ENCODE results near the gene PDSS1. TPM values are rescaled to one million over a fixed set of nuclear protein-coding genes. Genes with fewer than 3 reads are reported as not detected.

PDSS1 gene
- total and polyA plus RNA-seq, 2 of the 13 experiments (the other 11 are each of a cell fraction or from before 2014, with no cell fraction given) = 18.7 to 19.3 TPM

GRCh38 chr10:26739071-26739631 is 41.6 kb downstream of the PDSS1 start:
- no peaks in the 10 kb centered on the region for H3K79me2 ChIP-seq (ENCODE audit: insufficient read depth, low read length)
- no peak overlapping the region for H3K9ac ChIP-seq (ENCODE audit: insufficient read depth, low read depth, low read length)
- H3K4me2 ChIP-seq (ENCODE audit: low read depth, low read length) = no peak overlapping the region
- no peaks in the 10 kb centered on the region for H3K9me3 ChIP-seq (ENCODE audit: low read length)
- H2AFZ ChIP-seq (ENCODE audit: low read length) = no peak overlapping the region
- H3K36me3 ChIP-seq (replicated peaks in 1 of 2; ENCODE audit: control insufficient read depth in 1 of 2, insufficient read depth in 2 of 2, low read length in 2 of 2) = peaks cover 8 to 55% of the 10 kb centered on the region in 2 experiments; a peak in 4 of 5 replicates
- ChIA-PET CTCF (ENCODE audit: low intra/inter-chr PET ratio, low total read pairs) (no interaction called here), POLR2A (no interaction called here)
- no peaks in the 10 kb centered on the region for H4K20me1 ChIP-seq (ENCODE audit: insufficient read depth, low read length)
- intact Hi-C loops (cut with micrococcal nuclease; ENCODE audit: unreplicated experiment) = no loop called here
- no peak overlapping the region for H3K27ac ChIP-seq (ENCODE audit: extremely low read length, insufficient read depth, low read length)
- TF ChIP-seq MAFK (conservative IDR thresholded peaks at IDR 0.05 in 1 of 2, IDR thresholded peaks at IDR 0.05 in 1 of 2; ENCODE audit: low read length in 2 of 2) (peak; percentile 14 to 62; a peak in 2 of 4 replicates), ATM (IDR thresholded peaks at IDR 0.05; ENCODE audit: borderline replicate concordance) (no peak), SRSF1 (optimal IDR thresholded peaks at IDR 0.05; ENCODE audit: low read depth, low read length) (no peak), KDM5A (IDR thresholded peaks at IDR 0.05; ENCODE audit: borderline replicate concordance, low read length) (no peak), ZNF414 (CRISPR knock-in tag; IDR thresholded peaks at IDR 0.05) (no peak), BCL6 (CRISPR knock-in tag; IDR thresholded peaks at IDR 0.05) (no peak), ZSCAN30 (CRISPR knock-in tag; IDR thresholded peaks at IDR 0.05) (no peak), MAFF (IDR thresholded peaks at IDR 0.05; ENCODE audit: low read depth, low read length) (peak; percentile 64)
- no TSS peak for BruUV-seq (replicated peaks)
- WGBS (ENCODE audit: low lambda C conversion rate) = 91% methylated on average over 6 of the region's 6 CpGs
- no peaks in the 10 kb centered on the region for H3K27me3 ChIP-seq (ENCODE audit: control insufficient read depth in 1 of 2, insufficient read depth in 2 of 2, low read length in 2 of 2)
- no peak overlapping the region for H3K4me3 ChIP-seq (replicated peaks in 1 of 3; ENCODE audit: insufficient read depth in 1 of 3, low read depth in 2 of 3, low read length in 3 of 3)
- peaks cover 38% of the 10 kb centered on the region for H3K4me1 ChIP-seq (ENCODE audit: insufficient read depth, low read length)
- in situ Hi-C loops (cut with HindIII; ENCODE audit: extremely low pct_ligation_motif_present, low pct_unique_long_range_greater_than_20kb) = no loop called here
- FAIRE-seq = no peak
- ATAC-seq = no peak
- DNase-seq (ENCODE audit: low spot score) = no peak

DNA sequence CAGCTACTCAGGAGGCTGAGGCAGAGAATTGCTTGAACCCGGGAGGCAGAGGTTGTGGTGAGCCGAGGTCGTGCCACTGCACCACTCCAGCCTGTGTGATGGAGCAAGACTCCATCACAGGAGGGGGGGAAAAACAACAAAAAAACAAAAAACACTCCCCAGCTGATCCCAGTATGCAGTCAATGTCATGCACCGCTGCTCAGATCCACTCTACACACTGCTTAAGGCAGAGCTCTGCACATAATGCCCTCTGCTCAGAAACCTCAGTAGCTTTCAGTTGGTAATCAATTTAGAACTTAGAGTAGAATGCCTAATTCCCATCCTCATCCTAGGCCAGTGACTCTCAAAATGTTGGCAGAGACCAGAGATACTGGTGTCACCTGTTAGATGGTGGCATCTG is 43.9 kb downstream of the PDSS1 start:
- ATAC-seq (no peak), FAIRE-seq (no peak), DNase-seq (ENCODE audit: low spot score) (no peak)
- Histone ChIP-seq H3K4me3 (replicated peaks in 1 of 3; ENCODE audit: insufficient read depth in 1 of 3, low read depth in 2 of 3, low read length in 3 of 3) (no peak overlapping the region), H2AFZ (ENCODE audit: low read length) (no peak overlapping the region), H3K36me3 (replicated peaks in 1 of 2; ENCODE audit: control insufficient read depth in 1 of 2, insufficient read depth in 2 of 2, low read length in 2 of 2) (peaks cover 8 to 46% of the 10 kb centered on the region in 2 experiments; a peak in 4 of 5 replicates), H4K20me1 (ENCODE audit: insufficient read depth, low read length) (no peaks in the 10 kb centered on the region), H3K4me1 (ENCODE audit: insufficient read depth, low read length) (peaks cover 23% of the 10 kb centered on the region), H3K4me2 (ENCODE audit: low read depth, low read length) (no peak overlapping the region), H3K9me3 (ENCODE audit: low read length) (no peaks in the 10 kb centered on the region), H3K9ac (ENCODE audit: insufficient read depth, low read depth, low read length) (no peak overlapping the region), H3K79me2 (ENCODE audit: insufficient read depth, low read length) (no peaks in the 10 kb centered on the region), H3K27ac (ENCODE audit: extremely low read length, insufficient read depth, low read length) (no peak overlapping the region), H3K27me3 (ENCODE audit: control insufficient read depth in 1 of 2, insufficient read depth in 2 of 2, low read length in 2 of 2) (no peaks in the 10 kb centered on the region)
- 100% methylated on average over 4 of the region's 4 CpGs for WGBS (ENCODE audit: low lambda C conversion rate)
- ChIA-PET CTCF (ENCODE audit: low intra/inter-chr PET ratio, low total read pairs) (no interaction called here), POLR2A (no interaction called here)
- TF ChIP-seq ZNF737 (CRISPR knock-in tag; IDR thresholded peaks at IDR 0.05; ENCODE audit: borderline replicate concordance) = no peak
- TF ChIP-seq NFYB (CRISPR knock-in tag; IDR thresholded peaks at IDR 0.05) = no peak
- TF ChIP-seq, protein P1, sequence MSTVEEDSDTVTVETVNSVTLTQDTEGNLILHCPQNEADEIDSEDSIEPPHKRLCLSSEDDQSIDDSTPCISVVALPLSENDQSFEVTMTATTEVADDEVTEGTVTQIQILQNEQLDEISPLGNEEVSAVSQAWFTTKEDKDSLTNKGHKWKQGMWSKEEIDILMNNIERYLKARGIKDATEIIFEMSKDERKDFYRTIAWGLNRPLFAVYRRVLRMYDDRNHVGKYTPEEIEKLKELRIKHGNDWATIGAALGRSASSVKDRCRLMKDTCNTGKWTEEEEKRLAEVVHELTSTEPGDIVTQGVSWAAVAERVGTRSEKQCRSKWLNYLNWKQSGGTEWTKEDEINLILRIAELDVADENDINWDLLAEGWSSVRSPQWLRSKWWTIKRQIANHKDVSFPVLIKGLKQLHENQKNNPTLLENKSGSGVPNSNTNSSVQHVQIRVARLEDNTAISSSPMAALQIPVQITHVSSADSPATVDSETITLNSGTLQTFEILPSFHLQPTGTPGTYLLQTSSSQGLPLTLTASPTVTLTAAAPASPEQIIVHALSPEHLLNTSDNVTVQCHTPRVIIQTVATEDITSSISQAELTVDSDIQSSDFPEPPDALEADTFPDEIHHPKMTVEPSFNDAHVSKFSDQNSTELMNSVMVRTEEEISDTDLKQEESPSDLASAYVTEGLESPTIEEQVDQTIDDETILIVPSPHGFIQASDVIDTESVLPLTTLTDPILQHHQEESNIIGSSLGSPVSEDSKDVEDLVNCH (CRISPR knock-in tag; IDR thresholded peaks at IDR 0.05) = no peak
- TF ChIP-seq HOXA7 (CRISPR knock-in tag; IDR thresholded peaks at IDR 0.05) = no peak
- no peak for TF ChIP-seq TMF1 (CRISPR knock-in tag; IDR thresholded peaks at IDR 0.05; ENCODE audit: low read depth)
- no peak for TF ChIP-seq PPARG (CRISPR knock-in tag; conservative IDR thresholded peaks at IDR 0.05)
- TF ChIP-seq GATAD1 (CRISPR knock-in tag; IDR thresholded peaks at IDR 0.05) = no peak
- no peak for TF ChIP-seq ZNF878 (CRISPR knock-in tag; IDR thresholded peaks at IDR 0.05)
- TF ChIP-seq PAF1 (CRISPR knock-in tag; IDR thresholded peaks at IDR 0.05) = no peak
- intact Hi-C loops (cut with micrococcal nuclease; ENCODE audit: unreplicated experiment) (no loop called here), in situ Hi-C loops (cut with HindIII; ENCODE audit: extremely low pct_ligation_motif_present, low pct_unique_long_range_greater_than_20kb) (no loop called here)
- no TSS peak for BruUV-seq (replicated peaks)

All from HepG2 (cell line).